Breast epithelium (tissue), 4 donors: Measurements from ENCODE around the gene SLAMF9. TPM values are rescaled to one million over a fixed set of nuclear protein-coding genes. Genes with fewer than 3 reads are reported as not detected.
A peak's percentile ranks its signal among the peaks of the same experiment; 100 is the strongest.

Source experiments
- DNase-seq, 2 donors: peaks; one replicate each; pipeline ENCODE4 v3.0.0-alpha.2; 2019; ENCODE audit warnings: low spot score in 2 of 2
- H3K27ac ChIP-seq, 2 donors: fragments of 200-600 bp; sonication (generic) in 1 of 2; one replicate each; pipeline ENCODE4 v1.5.1; 2016 to 2019; ENCODE audit warnings: mild to moderate bottlenecking in 1 of 2
- H3K27me3 ChIP-seq, 2 donors: fragments of 200-600 bp; sonication (generic) in 1 of 2; one replicate each; pipeline versions ENCODE4 v1.5.1 to v1.6.0; 2017 to 2019; ENCODE audit warnings: control low read depth in 1 of 2, mild to moderate bottlenecking in 1 of 2
- H3K36me3 ChIP-seq: fragments of 200-600 bp; one replicate; pipeline ENCODE4 v1.5.1; 2019
- H3K4me1 ChIP-seq, 2 donors: fragments of 200-600 bp; sonication (generic); one replicate each; pipeline ENCODE4 v1.5.1; 2016 to 2019; ENCODE audit warnings: control low read depth in 1 of 2
- H3K4me3 ChIP-seq, 3 donors: fragments of 200-600 bp; sonication (generic); 1 replicate in 2 of 3; 2 replicates in 1 of 3; pipeline ENCODE4 v1.5.1; 2016 to 2019; ENCODE audit warnings: mild to moderate bottlenecking in 3 of 3, moderate library complexity in 2 of 3
- H3K9me3 ChIP-seq, 2 donors: fragments of 200-600 bp; sonication (generic) in 1 of 2; one replicate each; pipeline ENCODE4 v1.5.1; 2016 to 2019; ENCODE audit warnings: control low read depth in 1 of 2
- POLR2A ChIP-seq: fragments of 450-650 bp; IDR thresholded peaks from one replicate; pipeline ENCODE4 v1.6.1; 2016; ENCODE audit warnings: antibody characterized with exemption, mild to moderate bottlenecking, moderate library complexity
- POLR2AphosphoS5 ChIP-seq, 3 donors: sonication (generic); formaldehyde crosslinking; IDR thresholded peaks; one replicate each; pipeline ENCODE4 v1.6.1; 2017; ENCODE audit warnings: antibody characterized with exemption in 3 of 3
- intact Hi-C: fragments of 100-400 bp; cut with DNase I; formaldehyde crosslinking; loops from one replicate; pipeline ENCODE4 v1.15.1; 2023; ENCODE audit warnings: low total_unique reads
- total RNA-seq, 3 donors: library from RNA; depleted of rRNA; stranded (reverse); fragments of >200 nt; gene quantifications; one replicate each; pipeline ENCODE4 v1.1.0, GENCODE V29; 2016
- TF ChIP-seq, protein P1 (sequence below), 3 donors: fragments of 450-650 bp; IDR thresholded peaks; one replicate each; pipeline ENCODE4 v1.5.1; 2016 to 2017; ENCODE audit warnings: antibody characterized with exemption in 3 of 3, mild to moderate bottlenecking in 3 of 3, moderate library complexity in 3 of 3

SLAMF9 gene
- total RNA-seq, 3 donors from 2014 or later, result not detected

GRCh38 chr1:159929155-159930051, 24.6 kb downstream of the SLAMF9 start:
- Histone ChIP-seq H3K36me3 (no peaks in the 10 kb centered on the region), H3K9me3 (no peaks in the 10 kb centered on the region), H3K27me3 (no peaks in the 10 kb centered on the region), H3K4me3 (peak overlapping the region in 2 of 3 donors; percentile 19 to 30), H3K27ac (peak overlapping the region; percentile 19 to 33), H3K4me1 (peaks cover 4 to 7% of the 10 kb centered on the region in 2 donors)
- TF ChIP-seq, protein P1, sequence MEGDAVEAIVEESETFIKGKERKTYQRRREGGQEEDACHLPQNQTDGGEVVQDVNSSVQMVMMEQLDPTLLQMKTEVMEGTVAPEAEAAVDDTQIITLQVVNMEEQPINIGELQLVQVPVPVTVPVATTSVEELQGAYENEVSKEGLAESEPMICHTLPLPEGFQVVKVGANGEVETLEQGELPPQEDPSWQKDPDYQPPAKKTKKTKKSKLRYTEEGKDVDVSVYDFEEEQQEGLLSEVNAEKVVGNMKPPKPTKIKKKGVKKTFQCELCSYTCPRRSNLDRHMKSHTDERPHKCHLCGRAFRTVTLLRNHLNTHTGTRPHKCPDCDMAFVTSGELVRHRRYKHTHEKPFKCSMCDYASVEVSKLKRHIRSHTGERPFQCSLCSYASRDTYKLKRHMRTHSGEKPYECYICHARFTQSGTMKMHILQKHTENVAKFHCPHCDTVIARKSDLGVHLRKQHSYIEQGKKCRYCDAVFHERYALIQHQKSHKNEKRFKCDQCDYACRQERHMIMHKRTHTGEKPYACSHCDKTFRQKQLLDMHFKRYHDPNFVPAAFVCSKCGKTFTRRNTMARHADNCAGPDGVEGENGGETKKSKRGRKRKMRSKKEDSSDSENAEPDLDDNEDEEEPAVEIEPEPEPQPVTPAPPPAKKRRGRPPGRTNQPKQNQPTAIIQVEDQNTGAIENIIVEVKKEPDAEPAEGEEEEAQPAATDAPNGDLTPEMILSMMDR (IDR thresholded peaks at IDR 0.05), result no peak
- TF ChIP-seq POLR2A, result no peak
- no peak for TF ChIP-seq POLR2AphosphoS5 (IDR thresholded peaks at IDR 0.05)
- intact Hi-C loops, result loop anchor here (10.0 kb wide), 1 partner anchor 265 kb away; the partner anchor contains the start of gene CASQ1
- DNase-seq, result peak in 1 of 2 donors; percentile 63

- H3K36me3 ChIP-seq, result no peaks in the 10 kb centered on the region
- DNase-seq, result no peak
- no peak for TF ChIP-seq POLR2AphosphoS5 (IDR thresholded peaks at IDR 0.05)
- TF ChIP-seq, protein P1 (IDR thresholded peaks at IDR 0.05), result no peak
- TF ChIP-seq POLR2A, result no peak
These were observed 25.5 kb downstream of the SLAMF9 start for GRCh38 chr1:159928491-159929050.

GRCh38 chr1:159927849-159928431, 26.1 kb downstream of the SLAMF9 start:
- TF ChIP-seq POLR2A, result no peak
- no peak for TF ChIP-seq POLR2AphosphoS5 (IDR thresholded peaks at IDR 0.05)
- TF ChIP-seq, protein P1 (IDR thresholded peaks at IDR 0.05), result no peak
- H3K9me3 ChIP-seq, result no peaks in the 10 kb centered on the region
- no peak overlapping the region for H3K4me3 ChIP-seq
- H3K4me1 ChIP-seq, result peaks cover 6 to 8% of the 10 kb centered on the region in 2 donors
- no peak for DNase-seq
- intact Hi-C loops, result no loop called here
- H3K27me3 ChIP-seq, result no peaks in the 10 kb centered on the region
- peak overlapping the region in 1 of 2 donors; percentile 4 for H3K27ac ChIP-seq
- H3K36me3 ChIP-seq, result no peaks in the 10 kb centered on the region

More at GRCh38 chr1:159928491-159929050, 25.5 kb downstream of the SLAMF9 start:
- Histone ChIP-seq H3K27me3 (no peaks in the 10 kb centered on the region), H3K4me3 (peak overlapping the region in 1 of 3 donors; percentile 30), H3K4me1 (peaks cover 4 to 7% of the 10 kb centered on the region in 2 donors), H3K27ac (peak overlapping the region; percentile 19 to 33), H3K9me3 (no peaks in the 10 kb centered on the region)
- intact Hi-C loops, result no loop called here

DNA sequence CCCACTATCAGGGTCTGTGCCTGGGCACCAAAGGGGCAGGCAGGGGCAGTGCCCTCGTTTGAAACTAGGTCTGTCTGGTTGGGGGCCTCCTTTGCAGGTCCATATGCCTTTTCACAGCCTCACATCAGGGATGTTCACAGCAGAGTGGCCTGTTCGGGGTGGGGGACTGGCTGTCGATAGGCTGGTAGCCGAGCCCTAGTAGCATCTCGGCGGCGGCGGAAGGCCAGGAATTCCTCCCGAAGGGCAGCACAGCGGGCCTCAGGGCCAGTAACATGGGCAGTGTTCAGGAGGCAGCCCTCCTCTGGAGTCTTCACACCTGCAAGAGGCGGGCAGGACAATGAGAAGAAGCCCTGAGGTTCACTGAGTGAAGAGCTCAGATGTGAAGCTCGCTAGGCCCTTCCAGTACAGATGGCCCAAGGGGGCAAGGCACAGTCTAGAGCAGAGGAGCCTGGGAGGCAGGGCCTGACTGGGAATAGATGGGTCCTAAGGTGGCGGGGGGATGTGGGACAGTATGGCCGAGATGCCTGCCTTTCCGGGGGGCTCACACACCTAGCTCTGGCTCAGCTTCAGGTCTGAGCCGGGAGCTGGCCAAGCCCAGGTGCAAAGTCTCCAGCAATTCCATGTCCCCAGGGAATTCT, 26.7 kb downstream of the SLAMF9 start:
- H3K9me3 ChIP-seq, result no peaks in the 10 kb centered on the region
- TF ChIP-seq POLR2AphosphoS5 (IDR thresholded peaks at IDR 0.05), result no peak
- intact Hi-C loops, result no loop called here

DNA sequence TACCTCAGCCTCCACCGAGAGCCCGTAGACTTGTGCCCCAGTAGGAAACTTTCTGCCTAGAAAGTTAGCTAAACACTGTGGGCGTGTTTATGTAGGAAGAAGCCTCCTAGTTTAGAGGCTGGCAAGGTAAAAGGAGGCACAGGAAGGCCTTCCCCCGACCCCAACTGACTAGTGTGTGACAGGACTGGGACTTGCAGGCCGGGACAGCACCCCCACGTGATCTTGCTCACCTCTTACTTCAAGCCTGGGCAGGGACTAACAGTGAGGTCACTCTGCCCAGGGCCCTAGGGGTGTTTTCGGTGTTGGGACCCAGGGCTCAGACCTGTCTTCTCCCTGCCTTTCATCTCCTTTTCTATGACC, 28.3 kb downstream of the SLAMF9 start:
- peak in 1 of 2 donors; percentile 70 for DNase-seq
- no peaks in the 10 kb centered on the region for H3K36me3 ChIP-seq
- no peaks in the 10 kb centered on the region for H3K9me3 ChIP-seq
- TF ChIP-seq POLR2A (no peak), POLR2AphosphoS5 (IDR thresholded peaks at IDR 0.05) (no peak)
- TF ChIP-seq, protein P1 (IDR thresholded peaks at IDR 0.05), result no peak
- intact Hi-C loops, result no loop called here
- H3K4me1 ChIP-seq, result peaks cover 10 to 16% of the 10 kb centered on the region in 2 donors
- H3K27ac ChIP-seq, result peak overlapping the region; percentile 98 to 99
- peak overlapping the region; percentile 87 to 96 (median 95) for H3K4me3 ChIP-seq
- H3K27me3 ChIP-seq, result no peaks in the 10 kb centered on the region

More for the DNA sequence above, 26.7 kb downstream of the SLAMF9 start:
- H3K27ac ChIP-seq, result peak overlapping the region in 1 of 2 donors; percentile 4
- peaks cover 10 to 14% of the 10 kb centered on the region in 2 donors for H3K4me1 ChIP-seq
- H3K36me3 ChIP-seq, result no peaks in the 10 kb centered on the region
- no peak overlapping the region for H3K4me3 ChIP-seq
- no peaks in the 10 kb centered on the region for H3K27me3 ChIP-seq
- DNase-seq, result no peak
